Stimulated activated naive B cell treated with anti-CD40 and anti-IgM and Interleukin-4, amounts not matched to agents 10 μg/mL and 1 μg/mL and 100 μg/mL, for 72 hours (primary cell): Measurements from ENCODE around the gene LENG8.

ENCODE experiments used
- ATAC-seq, 2 donors: fragments of 150-1000 bp; cut with Tn5 transposase; replicated peaks; 2 replicates each; pipeline ENCODE4 v1.10.0; 2021; ENCODE audit warnings: moderate library complexity in 1 of 2
- DNase-seq: peaks from one replicate; pipeline ENCODE4 v3.0.0; 2021
- H3K27ac Mint-ChIP-seq: one replicate; pipeline ENCODE4 v1.8.0; 2022; ENCODE audit warnings: mild to moderate bottlenecking, mixed read lengths
- H3K27me3 Mint-ChIP-seq, 2 donors: one replicate each; pipeline ENCODE4 v1.8.0; 2022; ENCODE audit warnings: mixed read lengths in 2 of 2
- H3K36me3 Mint-ChIP-seq, 2 donors: one replicate each; pipeline ENCODE4 v1.8.0; 2022; ENCODE audit warnings: mixed read lengths in 2 of 2, mild to moderate bottlenecking in 1 of 2
- H3K4me1 Mint-ChIP-seq, 2 donors: one replicate each; pipeline ENCODE4 v1.8.0; 2022; ENCODE audit warnings: mixed read lengths in 2 of 2, mild to moderate bottlenecking in 1 of 2
- H3K4me3 Mint-ChIP-seq, 2 donors: one replicate each; pipeline ENCODE4 v1.8.0; 2022; ENCODE audit warnings: mild to moderate bottlenecking in 2 of 2, mixed read lengths in 2 of 2, moderate library complexity in 1 of 2
- H3K9me3 Mint-ChIP-seq, 2 donors: one replicate each; pipeline ENCODE4 v1.8.0; 2022; ENCODE audit warnings: mixed read lengths in 2 of 2, mild to moderate bottlenecking in 1 of 2

Gene LENG8

DNA sequence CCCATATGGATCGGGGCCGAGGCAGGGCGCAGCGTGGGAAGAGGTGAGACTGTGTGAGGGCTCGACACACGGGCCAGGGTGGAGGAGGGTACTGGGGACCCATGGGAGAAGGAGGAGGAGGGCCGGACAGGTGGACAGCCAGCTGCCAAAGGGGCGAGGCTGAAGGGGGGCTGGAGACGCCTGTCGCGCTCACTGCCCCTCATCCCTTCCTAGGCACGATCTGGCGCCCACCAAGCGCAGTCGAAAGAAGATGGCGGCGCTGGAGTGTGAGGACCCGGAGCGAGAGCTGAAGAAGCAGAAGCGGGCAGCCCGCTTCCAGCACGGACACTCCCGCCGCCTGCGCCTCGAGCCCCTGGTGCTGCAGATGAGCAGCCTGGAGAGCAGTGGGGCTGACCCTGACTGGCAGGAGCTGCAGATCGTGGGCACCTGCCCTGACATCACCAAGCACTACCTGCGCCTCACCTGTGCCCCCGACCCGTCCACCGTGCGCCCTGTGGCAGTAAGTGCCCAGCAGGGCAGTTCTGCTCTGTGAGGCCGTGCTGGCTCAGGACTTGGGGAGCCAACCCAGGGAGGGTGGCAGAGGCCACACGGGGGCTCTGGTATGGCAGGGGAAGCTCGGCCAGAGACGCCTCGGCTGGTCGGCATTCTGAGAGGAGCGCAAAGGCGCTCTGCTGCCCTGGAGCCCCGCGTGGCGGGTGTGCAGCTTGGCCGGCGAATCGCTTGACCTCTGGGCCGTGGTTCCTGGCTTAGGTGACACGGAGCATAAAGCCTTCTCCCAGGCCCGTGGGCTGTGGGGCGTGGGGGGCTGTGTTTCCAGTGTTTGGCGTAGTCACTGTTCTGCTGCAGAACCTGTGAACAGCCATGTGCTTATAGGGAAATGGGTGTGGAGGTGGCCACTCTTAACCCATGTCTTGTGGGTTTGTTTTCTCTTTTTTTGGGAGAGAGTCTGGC, 7.7 kb downstream of the LENG8 start:
- Mint-ChIP-seq H3K36me3 (peaks cover 51 to 71% of the 10 kb centered on the region in 2 donors), H3K4me1 (peaks cover 28 to 52% of the 10 kb centered on the region in 2 donors)

DNA sequence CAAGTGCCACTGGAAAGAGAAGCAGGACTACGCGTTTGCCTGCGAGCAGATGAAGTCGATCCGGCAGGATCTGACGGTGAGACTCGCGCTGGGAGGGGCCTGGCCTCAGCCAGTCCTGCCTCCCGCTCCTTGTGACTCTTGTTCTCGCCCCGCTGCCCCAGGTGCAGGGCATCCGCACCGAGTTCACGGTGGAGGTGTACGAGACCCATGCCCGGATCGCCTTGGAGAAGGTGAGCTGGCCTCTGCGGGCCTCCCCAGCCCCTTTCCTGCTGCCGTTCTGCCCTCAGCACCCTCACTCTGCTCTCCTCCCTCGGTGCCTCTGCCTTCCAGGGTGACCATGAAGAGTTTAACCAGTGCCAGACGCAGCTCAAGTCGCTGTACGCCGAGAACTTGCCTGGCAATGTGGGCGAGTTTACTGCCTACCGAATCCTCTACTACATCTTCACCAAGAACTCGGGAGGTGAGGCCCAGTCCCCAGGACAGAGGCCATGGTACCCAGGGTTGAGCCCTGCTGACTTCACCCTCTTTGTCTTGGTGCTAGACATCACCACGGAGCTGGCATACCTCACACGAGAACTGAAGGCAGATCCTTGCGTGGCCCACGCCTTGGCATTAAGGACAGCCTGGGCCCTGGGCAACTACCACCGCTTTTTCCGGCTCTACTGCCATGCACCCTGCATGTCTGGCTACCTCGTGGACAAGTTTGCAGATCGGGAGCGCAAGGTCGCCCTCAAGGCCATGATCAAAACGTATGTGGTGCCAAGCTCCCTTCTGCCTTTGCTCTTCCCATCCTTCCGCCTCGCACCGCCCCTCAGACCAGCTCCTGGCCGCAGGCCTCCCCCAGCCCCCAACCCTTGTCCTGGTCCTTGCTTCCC, 9.0 kb downstream of the LENG8 start:
- Mint-ChIP-seq H3K36me3 (peaks cover 45 to 72% of the 10 kb centered on the region in 2 donors), H3K9me3 (no peaks in the 10 kb centered on the region), H3K27me3 (no peaks in the 10 kb centered on the region), H3K4me3 (peak overlapping the region in 1 of 2 donors; percentile 17), H3K4me1 (peaks cover 34 to 61% of the 10 kb centered on the region in 2 donors), H3K27ac (peak overlapping the region; percentile 10)
- ATAC-seq (no peak), DNase-seq (no peak)

More for the DNA sequence above, 7.7 kb downstream of the LENG8 start:
- H3K27ac Mint-ChIP-seq, result no peak overlapping the region
- H3K4me3 Mint-ChIP-seq, result no peak overlapping the region
- no peaks in the 10 kb centered on the region for H3K27me3 Mint-ChIP-seq
- no peaks in the 10 kb centered on the region for H3K9me3 Mint-ChIP-seq
- ATAC-seq (no peak), DNase-seq (no peak)

DNA sequence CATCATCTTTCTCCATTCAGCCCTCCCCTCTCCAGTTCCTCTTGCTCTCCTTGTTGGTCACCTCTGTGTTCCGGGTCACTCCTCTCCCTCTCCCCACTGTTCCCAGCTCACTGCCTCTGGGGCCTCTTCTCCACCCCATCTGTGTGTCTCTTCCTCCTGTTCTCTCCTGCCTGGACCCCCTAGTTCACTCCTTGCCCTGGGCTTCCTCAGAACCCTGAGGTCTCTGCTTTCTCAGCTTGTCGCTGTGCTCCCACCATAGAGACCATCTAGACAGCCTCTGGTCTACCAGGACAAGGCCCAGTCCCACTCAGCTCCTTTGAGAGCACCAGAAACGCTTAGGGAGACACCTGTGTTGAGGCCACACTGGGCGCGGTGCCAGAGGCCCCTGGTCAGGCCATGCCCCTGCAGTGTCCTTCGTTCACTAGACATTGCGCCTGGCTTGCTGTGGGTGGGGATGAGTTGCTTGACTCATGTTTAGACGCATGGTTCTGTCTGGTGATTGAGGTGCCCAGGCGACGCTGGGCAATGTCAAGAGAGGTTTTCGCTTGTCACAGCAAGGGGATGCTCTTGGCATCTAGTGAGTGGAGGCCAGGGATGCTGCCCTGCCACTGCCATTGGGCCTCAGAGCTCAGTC, 9.8 kb downstream of the LENG8 start:
- Mint-ChIP-seq H3K27me3 (no peaks in the 10 kb centered on the region), H3K27ac (peak overlapping the region; percentile 79), H3K9me3 (no peaks in the 10 kb centered on the region), H3K4me3 (peak overlapping the region in 1 of 2 donors; percentile 51), H3K4me1 (peaks cover 32 to 58% of the 10 kb centered on the region in 2 donors), H3K36me3 (peaks cover 39 to 64% of the 10 kb centered on the region in 2 donors)
- ATAC-seq, result no peak
- no peak for DNase-seq

DNA sequence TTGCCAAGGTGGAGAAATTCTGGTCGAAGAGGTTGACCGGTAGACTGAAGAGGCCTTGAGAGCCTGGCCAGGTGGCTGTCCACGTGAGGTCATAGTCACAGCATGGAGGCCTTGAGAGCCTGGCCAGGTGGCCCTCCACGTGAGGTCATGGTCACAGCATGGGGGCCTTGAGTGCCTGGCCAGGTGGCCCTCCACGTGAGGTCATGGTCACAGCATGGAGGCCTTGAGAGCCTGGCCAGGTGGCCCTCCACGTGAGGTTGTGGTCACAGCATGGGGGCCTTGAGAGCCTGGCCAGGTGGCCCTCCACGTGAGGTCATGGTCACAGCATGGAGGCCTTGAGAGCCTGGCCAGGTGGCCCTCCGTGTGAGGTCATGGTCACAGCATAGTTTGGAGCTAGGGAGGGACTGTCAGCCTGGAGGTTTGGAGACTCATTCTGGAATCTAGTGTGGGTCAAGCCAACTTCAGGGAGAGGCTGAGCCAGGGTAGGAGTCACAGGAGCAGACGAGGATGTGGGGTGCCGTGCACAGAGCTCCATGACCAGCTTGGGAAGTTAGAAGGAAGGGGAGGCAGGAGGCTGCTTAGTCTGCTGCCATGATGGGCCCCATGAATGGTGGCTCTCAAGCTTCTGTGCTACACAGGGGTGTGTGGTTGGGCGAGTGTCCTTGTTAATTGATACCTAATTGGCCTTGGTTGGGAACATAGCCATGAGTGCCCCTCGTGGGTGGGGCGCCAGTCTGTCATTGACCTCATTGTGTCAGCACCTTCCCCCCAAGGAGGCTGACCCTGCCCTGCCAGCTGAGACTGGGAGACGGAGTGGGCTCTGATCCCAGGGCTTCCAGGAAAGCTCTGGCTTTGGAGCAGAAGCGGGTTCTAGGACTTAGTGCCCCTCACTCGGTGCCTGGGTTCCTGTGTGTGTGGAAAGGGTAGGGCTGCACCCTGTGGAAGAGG, 10.6 kb downstream of the LENG8 start:
- H3K36me3 Mint-ChIP-seq, result peaks cover 36 to 61% of the 10 kb centered on the region in 2 donors
- peak overlapping the region; percentile 82 for H3K27ac Mint-ChIP-seq

DNA sequence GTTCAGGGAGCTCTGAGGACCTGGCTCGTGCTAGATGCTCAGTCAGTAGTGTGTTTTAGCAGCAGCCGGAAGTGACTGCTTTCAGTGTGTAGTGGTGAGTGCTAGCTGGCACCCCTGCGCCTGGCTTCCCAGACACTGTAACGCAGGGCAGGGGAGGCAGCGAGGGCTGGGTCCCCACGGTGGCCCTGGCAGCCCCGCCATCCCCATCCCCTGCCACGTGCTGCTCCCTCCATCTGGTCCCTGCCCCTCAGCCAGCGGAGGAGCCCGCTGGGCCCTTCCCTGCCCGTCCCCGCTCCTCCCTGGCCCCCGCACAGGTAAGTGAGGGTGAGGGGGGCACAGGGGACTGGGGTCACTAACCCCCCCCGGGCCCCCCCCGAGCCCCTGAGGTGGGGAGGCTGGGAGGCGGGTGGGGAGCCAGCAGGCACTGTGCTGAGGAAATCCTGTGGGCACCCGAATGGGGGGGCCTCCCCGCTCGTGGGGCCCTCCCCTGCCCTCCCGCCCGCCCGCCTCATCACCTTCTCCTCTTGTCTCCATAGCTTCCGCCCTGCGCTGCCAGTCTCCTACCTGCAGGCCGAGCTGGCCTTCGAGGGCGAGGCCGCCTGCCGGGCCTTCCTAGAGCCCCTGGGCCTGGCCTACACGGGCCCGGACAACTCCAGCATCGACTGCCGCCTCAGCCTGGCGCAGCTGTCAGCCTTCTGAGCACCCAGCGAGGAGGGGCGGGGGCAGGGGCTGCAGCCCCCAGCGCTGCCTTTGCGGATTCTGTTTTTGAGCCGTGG, 11.4 kb downstream of the LENG8 start:
- Mint-ChIP-seq H3K27me3 (no peaks in the 10 kb centered on the region), H3K27ac (peak overlapping the region; percentile 47), H3K4me3 (peak overlapping the region in 1 of 2 donors; percentile 32), H3K4me1 (peaks cover 35 to 66% of the 10 kb centered on the region in 2 donors), H3K36me3 (peaks cover 29 to 56% of the 10 kb centered on the region in 2 donors), H3K9me3 (no peaks in the 10 kb centered on the region)
- no peak for DNase-seq
- ATAC-seq, result no peak

More for the DNA sequence above, 10.6 kb downstream of the LENG8 start:
- peaks cover 32 to 62% of the 10 kb centered on the region in 2 donors for H3K4me1 Mint-ChIP-seq
- H3K9me3 Mint-ChIP-seq, result no peaks in the 10 kb centered on the region
- no peaks in the 10 kb centered on the region for H3K27me3 Mint-ChIP-seq
- DNase-seq, result no peak
- ATAC-seq, result no peak
- H3K4me3 Mint-ChIP-seq, result peak overlapping the region in 1 of 2 donors; percentile 51

DNA sequence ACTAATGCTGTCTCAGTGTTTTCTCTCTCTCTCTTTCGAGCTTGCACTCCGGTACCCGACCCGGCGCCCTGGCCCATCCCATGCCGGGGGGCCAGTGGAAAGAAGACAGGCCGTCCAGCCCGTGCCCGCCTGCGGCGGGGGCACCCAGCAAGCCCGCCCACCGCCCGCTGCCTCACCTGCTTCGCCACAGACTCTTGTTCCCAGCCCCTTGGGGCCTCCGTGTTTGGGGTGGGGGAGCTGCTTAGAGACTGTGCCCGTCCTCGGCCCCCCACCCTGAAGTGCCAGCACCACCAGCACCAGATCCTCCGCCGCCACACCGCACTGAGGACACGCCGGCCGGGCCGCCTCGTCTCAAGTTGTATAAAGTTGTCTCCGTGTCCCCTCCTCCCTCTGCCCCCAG, 12.2 kb downstream of the LENG8 start:
- H3K27ac Mint-ChIP-seq, result peak overlapping the region; percentile 85
- no peaks in the 10 kb centered on the region for H3K9me3 Mint-ChIP-seq
- H3K27me3 Mint-ChIP-seq, result peaks cover 0 to 3% of the 10 kb centered on the region in 2 donors
- peaks cover 40 to 74% of the 10 kb centered on the region in 2 donors for H3K4me1 Mint-ChIP-seq
- DNase-seq (no peak), ATAC-seq (no peak)
- H3K4me3 Mint-ChIP-seq, result peak overlapping the region; percentile 67 to 85
- peaks cover 26 to 51% of the 10 kb centered on the region in 2 donors for H3K36me3 Mint-ChIP-seq

DNA sequence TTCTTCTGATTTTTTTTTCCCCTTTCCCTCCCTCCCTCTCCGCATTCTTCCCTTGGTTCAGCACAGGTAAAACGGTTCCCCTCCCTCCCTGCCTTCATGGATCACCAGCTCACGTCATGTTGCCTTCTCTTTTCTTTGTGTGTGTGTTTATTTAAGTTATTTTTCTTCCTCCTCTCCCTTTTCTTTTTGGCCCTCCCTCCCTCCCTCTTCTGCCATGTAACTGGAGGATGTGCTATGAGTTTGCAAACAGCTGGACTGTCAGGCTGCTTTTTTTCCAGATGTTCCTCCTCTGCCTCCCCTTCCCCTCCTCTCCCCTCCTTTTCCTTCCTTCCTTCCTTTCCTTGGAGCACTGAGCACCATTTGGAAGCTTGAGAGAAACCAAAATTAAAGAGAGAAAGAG, 12.6 kb downstream of the LENG8 start:
- Mint-ChIP-seq H3K9me3 (no peaks in the 10 kb centered on the region), H3K4me3 (peak overlapping the region; percentile 81 to 85)

DNA sequence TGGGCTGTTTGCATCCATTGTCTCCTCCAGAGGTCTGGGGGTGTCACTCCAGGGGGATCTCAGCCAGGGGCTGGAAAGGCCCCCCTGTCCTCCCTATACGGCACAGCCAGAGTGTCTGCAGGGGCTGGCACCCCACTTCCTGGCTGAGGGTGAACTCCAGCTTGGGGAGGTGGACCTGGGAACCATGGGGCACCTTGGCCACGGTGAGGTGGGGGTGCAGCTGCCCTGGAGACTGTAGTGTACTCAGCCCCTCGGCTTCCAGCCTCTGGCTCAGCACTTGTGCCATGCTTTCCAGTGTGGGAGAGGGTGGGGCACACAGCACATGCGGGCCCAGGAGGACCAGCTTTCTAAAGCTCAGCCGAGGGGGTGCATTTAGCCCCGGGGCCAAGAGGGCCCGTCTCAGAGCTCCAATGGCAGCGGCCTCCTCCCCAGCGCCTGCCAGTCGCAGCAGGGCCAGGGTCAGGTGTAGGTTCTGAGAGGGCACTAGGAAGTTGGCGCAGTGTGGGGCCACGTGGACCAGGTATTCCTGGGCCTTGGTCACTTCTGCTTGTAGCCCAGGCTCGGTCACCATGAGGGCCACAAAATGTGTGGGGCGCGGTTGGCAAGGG, 13.2 kb downstream of the LENG8 start:
- Mint-ChIP-seq H3K27ac (peak overlapping the region; percentile 91), H3K4me3 (peak overlapping the region; percentile 81 to 85), H3K9me3 (no peaks in the 10 kb centered on the region), H3K4me1 (peaks cover 40 to 75% of the 10 kb centered on the region in 2 donors), H3K27me3 (peaks cover 0 to 3% of the 10 kb centered on the region in 2 donors), H3K36me3 (peaks cover 25 to 42% of the 10 kb centered on the region in 2 donors)
- no peak for DNase-seq
- no peak for ATAC-seq

More for the DNA sequence above, 12.6 kb downstream of the LENG8 start:
- no peak for ATAC-seq
- Mint-ChIP-seq H3K4me1 (peaks cover 40 to 75% of the 10 kb centered on the region in 2 donors), H3K27me3 (peaks cover 0 to 3% of the 10 kb centered on the region in 2 donors), H3K27ac (peak overlapping the region; percentile 91), H3K36me3 (peaks cover 25 to 48% of the 10 kb centered on the region in 2 donors)
- DNase-seq, result no peak

DNA sequence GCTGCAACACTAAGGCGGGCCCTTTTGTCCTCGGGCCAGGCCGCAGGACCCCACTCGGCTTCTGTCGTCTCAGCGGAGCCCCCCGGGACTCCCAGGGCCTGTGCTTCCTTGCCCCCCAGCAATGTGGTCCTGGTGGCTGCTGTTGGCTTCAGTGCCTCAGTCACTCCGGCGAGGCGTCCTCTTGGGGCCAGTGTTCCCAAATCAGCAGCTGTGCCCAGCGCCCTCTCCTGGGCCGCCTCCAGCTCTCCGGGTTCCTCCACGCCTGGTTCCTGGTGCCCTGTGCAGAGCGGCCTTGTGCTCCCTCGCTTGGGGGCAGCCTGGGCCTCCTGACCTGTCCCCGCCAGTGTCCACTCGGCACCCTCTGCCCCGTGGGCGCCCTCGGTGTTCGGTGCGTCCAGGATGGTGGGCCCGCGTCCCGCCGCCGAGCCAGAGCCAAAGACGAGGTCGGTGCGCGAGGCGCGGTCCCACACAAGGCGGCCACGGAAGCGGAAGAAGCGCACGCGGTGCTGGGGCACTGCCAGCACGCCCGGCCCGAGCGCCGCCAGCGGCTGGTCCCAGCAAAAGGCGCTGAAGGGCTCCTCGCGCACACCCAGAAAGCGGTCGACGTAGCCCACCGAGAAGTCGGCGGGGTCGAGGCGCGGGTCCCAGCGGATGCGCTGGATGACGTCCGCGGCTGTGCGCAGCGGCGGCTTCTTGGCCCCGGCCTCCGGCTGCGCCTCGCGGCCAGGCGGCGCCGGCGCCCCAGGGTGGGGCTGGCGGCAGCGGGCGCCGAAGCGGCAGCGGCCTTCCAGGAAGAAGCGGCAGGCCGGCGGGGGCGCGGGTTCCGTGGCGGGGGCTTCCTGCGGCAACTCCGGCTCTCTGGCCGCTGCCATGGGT, 13.9 kb downstream of the LENG8 start:
- Mint-ChIP-seq H3K27ac (peak overlapping the region; percentile 93), H3K36me3 (peaks cover 24 to 36% of the 10 kb centered on the region in 2 donors), H3K9me3 (no peaks in the 10 kb centered on the region), H3K4me1 (peaks cover 39 to 68% of the 10 kb centered on the region in 2 donors), H3K27me3 (peaks cover 0 to 3% of the 10 kb centered on the region in 2 donors), H3K4me3 (peak overlapping the region; percentile 81 to 85)
- ATAC-seq, result peak; percentile 15 to 17
- DNase-seq, result peak; percentile 52

DNA sequence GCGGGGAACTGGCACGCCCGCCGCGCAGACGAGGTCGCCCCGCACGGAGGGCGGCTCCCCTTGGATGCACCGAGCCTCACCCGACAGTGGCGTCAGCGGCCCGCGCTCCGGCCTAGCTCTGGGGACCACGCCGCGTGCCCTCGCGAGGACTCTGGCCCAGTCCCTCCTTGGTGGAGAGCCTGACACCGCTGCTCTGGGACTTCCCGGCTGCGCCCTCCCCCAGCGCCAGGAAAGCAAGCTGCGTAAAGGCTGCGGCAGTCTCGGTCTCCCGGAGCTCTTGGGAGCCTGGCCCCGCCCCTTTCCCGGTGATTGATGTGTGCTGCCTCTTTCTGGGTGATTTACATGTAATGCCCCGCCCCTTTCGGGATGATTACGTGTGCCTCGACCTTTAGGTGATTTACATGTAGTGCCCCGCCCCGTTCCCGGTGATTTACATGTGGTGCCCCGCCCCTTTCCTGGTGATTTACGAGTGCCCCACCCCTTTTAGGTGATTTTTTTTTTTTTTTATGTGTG, 14.6 kb downstream of the LENG8 start, which contains the start of gene LENG9:
Gene LENG9 (minus strand): TSS at position 248 of the 513 bp plus-strand sequence. CDS start 252 bp downstream, outside the sequence.
- H3K27ac Mint-ChIP-seq, result peak within 1 kb of the TSS; percentile 93
- H3K36me3 Mint-ChIP-seq, result peaks cover 19 to 29% of the 10 kb centered on the region in 2 donors
- peaks cover 32 to 61% of the 10 kb centered on the region in 2 donors for H3K4me1 Mint-ChIP-seq
- no peaks in the 10 kb centered on the region for H3K9me3 Mint-ChIP-seq
- peak; percentile 59 to 69 for ATAC-seq
- H3K27me3 Mint-ChIP-seq, result peaks cover under 1 to 3% of the 10 kb centered on the region in 2 donors
- DNase-seq, result peak; percentile 95
- peak within 1 kb of the TSS; percentile 81 to 85 for H3K4me3 Mint-ChIP-seq
